ENCODE data around the gene ZNF607. TPM values are rescaled to one million over a fixed set of nuclear protein-coding genes. Genes with fewer than 3 reads are reported as not detected.
A peak's percentile ranks its signal among the peaks of the same experiment; 100 is the strongest.
"Not testable (repeated sequence)": the region's sequence is repeated elsewhere in the genome, so short reads cannot be mapped to it uniquely, and the experiment has no call there.

ZNF607 gene
- total RNA-seq, 1 donor: 4.3 TPM

DNA sequence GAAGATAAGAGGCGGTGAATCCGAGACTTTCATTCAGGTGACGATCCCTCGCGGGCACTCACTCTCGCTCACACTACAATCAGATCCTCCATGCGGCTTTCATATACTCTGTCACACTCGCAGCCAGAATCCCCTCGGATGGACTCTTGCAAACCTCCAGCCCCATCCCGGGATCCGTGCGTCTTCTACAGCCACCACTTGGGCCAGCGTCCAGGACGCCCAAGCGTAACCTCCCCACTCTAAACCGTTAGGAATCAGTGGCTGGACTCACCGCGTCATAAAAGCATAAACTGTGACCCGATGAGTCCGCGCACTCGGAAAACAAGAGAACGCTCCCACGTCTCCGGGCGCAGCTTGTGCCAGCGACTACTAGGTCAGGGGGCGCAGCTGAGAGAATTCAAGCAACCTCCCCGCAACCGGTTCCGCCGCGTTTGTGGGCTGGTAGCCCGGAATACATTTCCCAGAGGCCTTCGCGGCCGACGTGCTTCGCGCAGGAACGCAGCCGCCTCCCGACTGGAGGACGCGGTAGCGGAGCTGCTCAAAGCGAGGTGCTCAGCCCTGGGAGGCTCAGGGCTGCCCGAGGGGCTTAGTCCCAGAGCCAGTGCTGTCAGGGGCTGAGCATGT, 27.6 kb downstream of the ZNF607 start:
- DNase-seq (ENCODE audit: low read depth): peak; percentile 88
- peak overlapping the region; percentile 64 for H3K4me3 ChIP-seq (ENCODE audit: low read depth, low read length)
- TF ChIP-seq, protein P1, sequence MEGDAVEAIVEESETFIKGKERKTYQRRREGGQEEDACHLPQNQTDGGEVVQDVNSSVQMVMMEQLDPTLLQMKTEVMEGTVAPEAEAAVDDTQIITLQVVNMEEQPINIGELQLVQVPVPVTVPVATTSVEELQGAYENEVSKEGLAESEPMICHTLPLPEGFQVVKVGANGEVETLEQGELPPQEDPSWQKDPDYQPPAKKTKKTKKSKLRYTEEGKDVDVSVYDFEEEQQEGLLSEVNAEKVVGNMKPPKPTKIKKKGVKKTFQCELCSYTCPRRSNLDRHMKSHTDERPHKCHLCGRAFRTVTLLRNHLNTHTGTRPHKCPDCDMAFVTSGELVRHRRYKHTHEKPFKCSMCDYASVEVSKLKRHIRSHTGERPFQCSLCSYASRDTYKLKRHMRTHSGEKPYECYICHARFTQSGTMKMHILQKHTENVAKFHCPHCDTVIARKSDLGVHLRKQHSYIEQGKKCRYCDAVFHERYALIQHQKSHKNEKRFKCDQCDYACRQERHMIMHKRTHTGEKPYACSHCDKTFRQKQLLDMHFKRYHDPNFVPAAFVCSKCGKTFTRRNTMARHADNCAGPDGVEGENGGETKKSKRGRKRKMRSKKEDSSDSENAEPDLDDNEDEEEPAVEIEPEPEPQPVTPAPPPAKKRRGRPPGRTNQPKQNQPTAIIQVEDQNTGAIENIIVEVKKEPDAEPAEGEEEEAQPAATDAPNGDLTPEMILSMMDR (IDR thresholded peaks at IDR 0.05; ENCODE audit: insufficient read depth, low read depth, low read length): peak; percentile 6

- no peak overlapping the region for H3K4me3 ChIP-seq (ENCODE audit: low read depth, low read length)
- TF ChIP-seq, protein P1 (IDR thresholded peaks at IDR 0.05; ENCODE audit: insufficient read depth, low read depth, low read length): no peak
- no peak for DNase-seq (ENCODE audit: low read depth)
Measured at GRCh38 chr19:37683520-37683919, 36.0 kb downstream of the ZNF607 start.

GRCh38 chr19:37669450-37669914, 50.1 kb downstream of the ZNF607 start:
- TF ChIP-seq, protein P1 (IDR thresholded peaks at IDR 0.05; ENCODE audit: insufficient read depth, low read depth, low read length): no peak
- DNase-seq (ENCODE audit: low read depth): no peak
- no peak overlapping the region for H3K4me3 ChIP-seq (ENCODE audit: low read depth, low read length)

- not testable (repeated sequence) for DNase-seq (ENCODE audit: low read depth)
Measured at GRCh38 chr19:37657157-37657556, 62.4 kb downstream of the ZNF607 start.

GRCh38 chr19:37655689-37656371, 63.7 kb downstream of the ZNF607 start:
- peak overlapping the region; percentile 88 for H3K4me3 ChIP-seq (ENCODE audit: low read depth, low read length)
- peak; percentile 83 for DNase-seq (ENCODE audit: low read depth)
- TF ChIP-seq, protein P1 (IDR thresholded peaks at IDR 0.05; ENCODE audit: insufficient read depth, low read depth, low read length): no peak

More at GRCh38 chr19:37657157-37657556, 62.4 kb downstream of the ZNF607 start:
- not testable (repeated sequence) for H3K4me3 ChIP-seq (ENCODE audit: low read depth, low read length)

GRCh38 chr19:37655301-37655688, 64.3 kb downstream of the ZNF607 start, which contains the start of gene ZFP30:
Gene ZFP30 (minus strand): TSS chr19:37655465. CDS start chr19:37647822, 7,643 bp downstream.
- H3K4me3 ChIP-seq (ENCODE audit: low read depth, low read length): peak within 1 kb of the TSS; percentile 88
- TF ChIP-seq, protein P1 (IDR thresholded peaks at IDR 0.05; ENCODE audit: insufficient read depth, low read depth, low read length): no peak
- peak; percentile 90 for DNase-seq (ENCODE audit: low read depth)

DNA sequence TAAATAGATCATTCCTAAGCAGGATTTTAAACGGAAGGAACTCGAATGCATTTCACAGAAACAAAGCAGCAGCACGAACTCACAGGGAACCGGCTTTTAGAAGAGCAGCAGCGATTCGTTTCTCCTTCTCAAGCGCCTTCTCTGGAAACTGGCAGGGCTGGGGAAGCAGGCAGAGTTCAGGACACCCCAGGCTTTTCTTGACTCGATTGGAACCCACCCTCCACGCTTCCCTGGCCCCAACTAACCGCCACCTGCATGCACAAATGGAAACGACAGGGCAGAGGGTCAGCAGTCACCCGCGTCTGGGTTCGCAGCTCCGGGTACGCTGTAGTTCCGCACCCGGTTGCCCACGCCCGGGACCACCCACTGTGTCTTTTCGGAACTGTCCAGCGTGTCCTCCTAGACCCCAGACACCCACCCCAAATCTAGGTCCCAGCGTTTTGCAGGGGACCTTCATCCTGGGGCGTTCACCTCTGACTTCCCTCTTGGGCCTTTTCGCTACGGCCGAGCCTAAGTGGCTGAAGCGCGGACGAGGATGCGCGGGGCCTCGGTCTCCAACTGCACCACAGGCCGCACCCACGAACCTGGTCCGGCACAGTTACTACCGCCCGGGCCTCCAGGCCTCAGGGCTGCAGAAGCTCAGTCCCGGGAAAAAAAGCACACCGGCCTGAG, 64.8 kb downstream of the ZNF607 start:
- TF ChIP-seq, protein P1 (IDR thresholded peaks at IDR 0.05; ENCODE audit: insufficient read depth, low read depth, low read length): no peak

More for the DNA sequence above, 64.8 kb downstream of the ZNF607 start:
- peak; percentile 41 for DNase-seq (ENCODE audit: low read depth)
- peak overlapping the region; percentile 88 for H3K4me3 ChIP-seq (ENCODE audit: low read depth, low read length)
